Fibroblast of pulmonary artery (primary cell): Measurements from ENCODE around the gene POLR3G.

Experiments used
- DNase-seq: peaks from one replicate; pipeline ENCODE4 v3.0.0-alpha.2; 2010; ENCODE audit warnings: low read depth
- H3K4me3 ChIP-seq: replicated peaks from 2 replicates; pipeline ENCODE4 v1.5.1; 2011; ENCODE audit warnings: low read depth, mild to moderate bottlenecking, control low read depth, low read length, moderate library complexity
- TF ChIP-seq, protein P1 (sequence below): IDR thresholded peaks from 2 replicates; pipeline ENCODE4 v1.5.1; 2011; ENCODE audit warnings: mild to moderate bottlenecking, control low read depth, low read length, inconsistent platforms; ENCODE audit errors: missing control alignments

Gene POLR3G

DNA sequence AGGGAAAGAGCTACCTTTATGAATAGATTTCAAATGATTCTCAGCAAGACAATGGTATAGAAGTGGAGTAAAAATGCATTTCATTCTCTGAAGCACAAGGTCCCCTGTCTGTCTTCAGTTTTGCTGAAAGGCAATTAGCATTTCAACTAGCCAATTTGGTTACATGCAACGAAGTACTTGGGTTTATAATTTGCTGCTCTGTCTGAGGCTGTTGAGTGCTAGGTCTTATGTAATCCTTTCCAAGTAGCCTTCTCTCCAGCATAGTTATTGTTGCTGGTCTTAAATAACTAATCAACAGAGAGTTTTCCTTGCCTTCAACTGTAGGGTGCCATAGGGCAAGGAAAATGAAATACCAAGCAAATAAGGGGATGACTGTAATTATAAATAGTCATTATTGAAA, 88.4 kb downstream of the POLR3G start:
- TF ChIP-seq, protein P1, sequence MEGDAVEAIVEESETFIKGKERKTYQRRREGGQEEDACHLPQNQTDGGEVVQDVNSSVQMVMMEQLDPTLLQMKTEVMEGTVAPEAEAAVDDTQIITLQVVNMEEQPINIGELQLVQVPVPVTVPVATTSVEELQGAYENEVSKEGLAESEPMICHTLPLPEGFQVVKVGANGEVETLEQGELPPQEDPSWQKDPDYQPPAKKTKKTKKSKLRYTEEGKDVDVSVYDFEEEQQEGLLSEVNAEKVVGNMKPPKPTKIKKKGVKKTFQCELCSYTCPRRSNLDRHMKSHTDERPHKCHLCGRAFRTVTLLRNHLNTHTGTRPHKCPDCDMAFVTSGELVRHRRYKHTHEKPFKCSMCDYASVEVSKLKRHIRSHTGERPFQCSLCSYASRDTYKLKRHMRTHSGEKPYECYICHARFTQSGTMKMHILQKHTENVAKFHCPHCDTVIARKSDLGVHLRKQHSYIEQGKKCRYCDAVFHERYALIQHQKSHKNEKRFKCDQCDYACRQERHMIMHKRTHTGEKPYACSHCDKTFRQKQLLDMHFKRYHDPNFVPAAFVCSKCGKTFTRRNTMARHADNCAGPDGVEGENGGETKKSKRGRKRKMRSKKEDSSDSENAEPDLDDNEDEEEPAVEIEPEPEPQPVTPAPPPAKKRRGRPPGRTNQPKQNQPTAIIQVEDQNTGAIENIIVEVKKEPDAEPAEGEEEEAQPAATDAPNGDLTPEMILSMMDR = no peak
- DNase-seq = no peak
- H3K4me3 ChIP-seq = no peak overlapping the region
